Fibroblast of skin of right biceps (primary cell): ENCODE data around the gene PDZD7.
A peak's percentile ranks its signal among the peaks of the same experiment; 100 is the strongest.
"Not testable (repeated sequence)": the region's sequence is repeated elsewhere in the genome, so short reads cannot be mapped to it uniquely, and the experiment has no call there.

Experiments used
- DNase-seq: peaks from one replicate; pipeline ENCODE4 v3.0.0-alpha.2; 2013

PDZD7 gene

GRCh38 chr10:101038484-101038883 is 7.6 kb upstream of the PDZD7 start:
- DNase-seq = no peak

- no peak for DNase-seq
These were observed 5.8 kb upstream of the PDZD7 start for GRCh38 chr10:101036726-101037125.

GRCh38 chr10:101035916-101036702 is 5.2 kb upstream of the PDZD7 start:
- DNase-seq = no peak

GRCh38 chr10:101035314-101035713 is 4.4 kb upstream of the PDZD7 start:
- DNase-seq = no peak

GRCh38 chr10:101034404-101034803 is 3.5 kb upstream of the PDZD7 start:
- DNase-seq = not testable (repeated sequence)

GRCh38 chr10:101033276-101033675 is 2.3 kb upstream of the PDZD7 start:
- DNase-seq = no peak

GRCh38 chr10:101032637-101033224 is 1.8 kb upstream of the PDZD7 start:
- DNase-seq = peak; percentile 91

GRCh38 chr10:101031796-101032636 is 1.1 kb upstream of the PDZD7 start:
- peak; percentile 72 for DNase-seq

GRCh38 chr10:101030496-101031127 is 317 bp downstream of the PDZD7 start:
- DNase-seq = no peak

- no peak for DNase-seq
These were observed 1.2 kb downstream of the PDZD7 start for GRCh38 chr10:101029520-101030295.

GRCh38 chr10:101028446-101029337 is 2.2 kb downstream of the PDZD7 start:
- no peak for DNase-seq

- peak; percentile 51 for DNase-seq
These were observed 3.7 kb downstream of the PDZD7 start for GRCh38 chr10:101027106-101027720.

GRCh38 chr10:101022967-101023705 is 7.8 kb downstream of the PDZD7 start:
- no peak for DNase-seq

GRCh38 chr10:101021692-101022251 is 9.2 kb downstream of the PDZD7 start:
- DNase-seq = no peak

- no peak for DNase-seq
These were observed 9.7 kb downstream of the PDZD7 start for GRCh38 chr10:101021239-101021638.

- no peak for DNase-seq
These were observed 10.4 kb downstream of the PDZD7 start for GRCh38 chr10:101020427-101021075.

- DNase-seq = no peak
These were observed 11.6 kb downstream of the PDZD7 start for GRCh38 chr10:101019440-101019703.

GRCh38 chr10:101018600-101019439 is 12.1 kb downstream of the PDZD7 start:
- peak; percentile 75 for DNase-seq
